HG03103 (cell line): Measurements from ENCODE around the gene TNFRSF13B.
"Not testable (repeated sequence)": the region's sequence is repeated elsewhere in the genome, so short reads cannot be mapped to it uniquely, and the experiment has no call there.

Experiments used
- ATAC-seq: cut with Tn5 transposase; IDR thresholded peaks from one replicate; pipeline ENCODE4 v1.9.1; 2021; ENCODE audit warnings: low read depth; ENCODE audit not compliant: unreplicated experiment

TNFRSF13B gene

DNA sequence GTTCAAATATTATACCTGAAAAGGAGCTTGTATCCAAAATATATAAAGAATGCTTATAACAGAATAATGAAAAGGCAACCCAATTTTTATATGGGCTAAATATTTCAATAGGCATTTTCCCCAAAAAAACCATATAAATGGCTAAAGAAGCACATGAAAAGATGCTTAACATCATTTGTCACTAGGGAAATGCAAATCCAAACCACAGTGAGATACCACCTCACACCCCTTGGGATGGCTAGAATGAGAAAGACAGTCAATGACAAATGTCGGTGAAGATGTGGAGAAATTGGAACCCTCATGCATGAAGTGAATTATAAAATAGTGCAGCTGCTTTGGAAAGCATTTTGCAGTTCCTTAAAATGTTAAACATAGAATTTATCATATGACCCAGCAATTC is 3.1 kb downstream of the TNFRSF13B start:
- ATAC-seq: no peak

DNA sequence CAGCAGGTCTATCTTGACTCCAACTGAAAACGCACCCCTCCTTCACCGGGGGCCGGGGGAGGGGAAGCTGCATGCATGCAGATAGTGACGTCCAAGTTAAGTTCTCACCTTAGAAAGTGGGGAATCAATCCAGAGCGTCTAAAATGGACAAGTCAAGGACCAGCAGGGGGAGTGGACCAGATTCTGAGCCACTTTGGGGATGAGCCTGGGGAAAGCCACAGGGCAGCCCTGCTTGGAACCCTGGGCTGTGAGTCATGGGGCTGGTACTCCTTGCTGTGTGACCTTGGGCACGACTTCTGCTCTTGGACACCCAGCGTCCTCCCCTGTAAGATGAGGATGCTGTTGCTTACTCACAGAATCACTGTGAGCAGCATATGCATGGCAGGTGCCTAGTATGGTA is 9.1 kb downstream of the TNFRSF13B start:
- no peak for ATAC-seq

DNA sequence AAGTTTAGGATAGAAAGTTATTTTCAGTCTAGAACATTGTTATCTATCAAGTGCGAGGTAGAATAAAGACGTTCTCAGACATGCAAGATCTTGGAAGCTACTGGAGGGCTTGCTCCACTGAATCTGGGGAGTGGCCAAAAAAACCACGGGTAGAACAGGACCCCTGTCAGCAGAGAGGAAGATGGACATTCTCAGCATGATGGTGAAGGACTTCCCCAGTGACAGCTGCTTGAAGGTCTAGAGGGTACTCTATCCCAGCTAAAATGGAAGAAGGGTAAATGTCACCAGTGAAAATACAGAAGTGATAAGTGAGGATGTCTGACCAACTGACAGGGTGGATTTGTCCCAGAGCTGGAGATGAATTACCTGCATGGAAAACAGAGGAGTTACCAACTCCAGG is 10.1 kb downstream of the TNFRSF13B start:
- no peak for ATAC-seq

DNA sequence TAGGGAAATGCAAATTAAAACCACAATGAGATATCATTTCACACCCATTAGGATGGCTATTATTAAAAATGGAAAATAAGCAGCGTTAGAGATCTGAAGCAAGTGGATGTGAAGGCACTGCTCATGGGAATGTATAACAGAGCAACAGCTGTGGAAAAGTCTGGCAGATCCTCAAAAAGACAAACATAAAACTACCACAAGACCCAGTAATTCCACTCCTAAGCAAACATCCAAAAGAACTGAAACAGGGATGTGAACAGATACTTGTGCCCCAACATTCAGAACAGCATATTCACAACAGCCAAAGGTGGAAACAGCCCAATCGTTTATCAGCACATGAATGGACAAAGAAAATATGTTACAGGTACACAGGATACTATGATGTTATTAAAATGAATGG is 10.9 kb downstream of the TNFRSF13B start:
- ATAC-seq: not testable (repeated sequence)

DNA sequence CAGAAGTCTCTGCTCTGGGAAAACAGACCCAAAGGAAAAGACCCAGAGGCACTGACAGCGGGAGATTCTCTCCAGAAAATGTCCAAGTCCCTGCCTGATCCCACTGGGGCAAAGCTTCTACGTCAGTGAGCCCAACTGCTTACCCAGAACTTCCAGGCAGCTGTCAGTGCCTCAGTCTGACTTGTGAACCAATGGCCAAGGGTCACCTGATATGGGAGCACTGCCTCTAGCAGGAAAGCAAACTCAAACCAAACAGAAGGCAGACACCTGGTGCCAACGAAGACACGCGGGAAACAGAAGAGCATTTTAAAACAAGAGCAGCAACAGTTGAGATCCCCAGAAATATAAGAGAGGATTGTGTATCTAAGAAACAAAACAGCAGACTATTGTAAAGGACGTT is 16.9 kb downstream of the TNFRSF13B start:
- not testable (repeated sequence) for ATAC-seq

DNA sequence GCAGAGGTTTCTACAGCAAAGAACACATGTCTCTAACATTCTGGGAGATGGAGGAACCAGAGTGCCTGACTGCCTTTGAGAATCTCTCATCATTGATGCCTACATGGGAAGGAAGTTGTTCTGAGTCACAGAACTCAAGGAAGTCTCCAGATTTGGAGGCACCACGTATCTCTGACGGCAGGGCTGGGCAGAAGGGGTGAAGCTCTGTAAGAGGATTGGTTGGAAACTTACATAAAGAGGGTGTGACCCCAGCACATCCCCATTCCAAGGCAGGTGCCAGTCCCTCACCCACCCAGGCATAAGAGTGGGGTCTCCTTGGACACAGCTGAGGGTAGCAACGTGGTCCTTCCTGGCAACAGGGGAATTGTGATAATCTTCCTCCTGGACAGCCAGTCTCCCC is 17.4 kb downstream of the TNFRSF13B start:
- ATAC-seq: no peak

DNA sequence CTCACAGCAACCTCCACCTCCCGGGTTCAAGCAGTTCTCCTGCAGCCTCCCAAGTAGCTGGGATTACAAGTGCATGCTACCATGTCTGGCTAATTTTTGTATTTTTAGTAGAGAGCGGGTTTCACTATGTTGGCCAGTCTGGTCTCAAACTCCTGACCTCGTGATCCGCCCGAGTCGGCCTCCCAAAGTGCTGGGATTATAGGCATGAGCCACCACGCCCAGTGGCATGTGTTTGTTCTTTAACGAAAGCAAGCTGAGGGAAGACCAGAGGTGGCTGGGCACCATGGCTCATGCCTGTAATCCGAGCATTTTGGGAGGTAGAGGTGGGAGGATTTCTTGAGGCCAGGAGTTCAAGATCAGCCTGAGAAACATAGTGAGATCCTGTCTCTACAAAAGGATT is 18.1 kb downstream of the TNFRSF13B start:
- ATAC-seq: no peak

DNA sequence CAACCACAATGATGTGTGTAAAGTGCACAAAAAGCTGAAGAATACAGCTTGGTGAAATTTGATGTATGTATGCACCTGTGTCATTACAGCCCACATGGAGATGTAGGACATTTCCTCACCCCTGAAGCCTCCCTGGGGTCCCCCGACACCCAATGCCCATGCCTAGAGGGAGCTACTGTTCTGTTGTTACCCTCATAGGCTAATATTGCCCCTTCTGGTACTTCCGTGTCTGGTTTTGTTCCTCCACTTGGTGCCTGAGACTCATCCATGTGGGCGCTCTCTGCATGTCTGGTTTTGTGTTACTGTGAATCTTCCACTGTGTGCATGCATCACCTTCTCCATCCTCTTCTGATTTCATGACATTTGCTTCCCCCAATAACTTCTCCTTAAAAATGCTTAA is 18.6 kb downstream of the TNFRSF13B start:
- no peak for ATAC-seq

DNA sequence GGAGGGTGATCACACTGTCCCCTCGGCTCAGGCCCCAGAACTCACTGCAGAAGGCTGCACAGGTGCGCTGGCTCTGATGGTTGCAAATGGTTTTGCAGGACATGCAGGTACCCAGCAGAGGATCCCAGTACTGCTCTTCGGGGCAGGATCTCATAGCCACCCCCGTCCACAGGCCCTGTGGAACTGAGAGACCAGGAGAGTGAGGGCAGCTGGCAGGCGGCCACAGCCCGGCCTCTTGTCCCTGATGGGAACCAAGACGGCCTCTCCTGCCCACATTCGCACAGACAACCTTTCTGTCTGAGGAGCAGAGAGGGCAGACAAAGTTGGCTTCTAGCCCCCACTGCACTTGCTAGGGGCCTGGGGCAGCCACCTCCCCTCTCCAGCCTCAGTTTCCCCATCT is 19.5 kb downstream of the TNFRSF13B start:
- ATAC-seq: no peak

DNA sequence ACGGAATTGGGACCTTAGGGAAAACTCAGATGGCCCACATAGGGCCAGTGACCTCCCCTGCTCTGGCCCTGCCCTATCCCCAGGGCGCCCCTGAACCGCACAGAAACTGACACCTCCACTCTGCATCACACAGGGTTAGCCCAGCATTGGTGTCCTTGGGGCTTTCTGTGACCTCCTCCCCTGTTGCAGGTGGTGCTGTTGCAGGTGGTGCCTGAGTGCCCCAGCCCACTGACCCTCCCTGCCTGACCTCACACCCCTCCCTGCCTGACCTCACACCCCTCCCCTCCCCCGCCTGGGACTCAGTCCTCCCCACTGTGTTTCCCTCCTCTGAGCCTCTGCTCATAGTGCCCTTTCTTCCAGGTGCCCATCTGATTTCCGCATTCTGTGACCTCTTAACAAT is 21.4 kb downstream of the TNFRSF13B start:
- no peak for ATAC-seq

DNA sequence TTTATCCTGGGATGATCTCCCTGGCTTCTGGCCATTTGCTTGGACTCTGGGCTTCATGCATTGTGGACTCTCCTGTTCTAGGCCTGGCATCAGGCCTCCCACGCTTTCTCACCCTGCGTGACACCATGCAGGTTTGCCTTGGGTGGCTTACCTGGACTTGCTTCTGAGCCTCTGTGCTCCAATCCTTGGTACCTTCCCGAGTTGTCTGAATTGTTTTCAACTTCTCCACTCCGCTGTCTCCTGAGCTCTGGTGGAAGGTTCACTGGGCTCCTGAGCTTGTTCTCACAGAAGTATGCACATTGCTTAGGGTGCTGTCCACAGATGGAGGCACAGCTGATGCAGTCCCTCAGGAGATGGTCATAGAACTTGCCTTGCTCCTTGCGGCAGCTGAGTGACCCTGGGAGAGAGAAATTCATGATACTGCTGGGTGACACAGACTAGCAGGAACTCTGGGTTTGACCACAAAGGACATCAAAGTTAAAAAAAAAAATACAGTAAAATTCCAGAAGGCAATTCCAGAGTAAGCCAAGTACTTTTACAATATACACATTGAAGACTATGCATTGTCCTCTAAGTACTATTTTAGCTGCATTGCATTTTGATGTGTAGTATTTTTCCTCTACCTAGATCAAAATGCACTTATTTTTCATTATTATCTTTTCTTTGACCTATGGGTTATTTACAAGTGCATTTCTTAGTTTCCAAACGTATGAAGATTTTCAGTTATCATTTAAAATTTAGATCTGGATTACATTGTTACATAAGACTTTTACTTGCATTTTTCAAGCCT is 23.1 kb downstream of the TNFRSF13B start:
- no peak for ATAC-seq

DNA sequence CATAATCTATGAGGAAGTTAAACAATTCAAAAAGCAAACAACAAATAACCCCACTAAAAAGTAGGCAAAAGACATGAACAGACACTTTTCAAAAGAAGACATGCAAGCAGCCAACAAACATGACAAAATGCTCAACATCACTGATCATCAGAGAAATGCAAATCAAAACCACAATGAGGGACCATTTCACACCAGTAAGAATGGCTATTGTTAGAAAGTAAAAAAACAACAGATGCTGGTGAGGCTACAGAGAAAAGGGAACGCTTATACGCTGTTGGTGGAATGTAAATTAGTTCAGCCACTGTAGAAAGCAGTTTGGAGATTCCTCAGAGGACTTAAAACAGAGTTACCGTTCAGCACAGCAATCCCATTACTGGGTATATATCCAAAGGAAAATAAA is 24.4 kb downstream of the TNFRSF13B start:
- no peak for ATAC-seq

DNA sequence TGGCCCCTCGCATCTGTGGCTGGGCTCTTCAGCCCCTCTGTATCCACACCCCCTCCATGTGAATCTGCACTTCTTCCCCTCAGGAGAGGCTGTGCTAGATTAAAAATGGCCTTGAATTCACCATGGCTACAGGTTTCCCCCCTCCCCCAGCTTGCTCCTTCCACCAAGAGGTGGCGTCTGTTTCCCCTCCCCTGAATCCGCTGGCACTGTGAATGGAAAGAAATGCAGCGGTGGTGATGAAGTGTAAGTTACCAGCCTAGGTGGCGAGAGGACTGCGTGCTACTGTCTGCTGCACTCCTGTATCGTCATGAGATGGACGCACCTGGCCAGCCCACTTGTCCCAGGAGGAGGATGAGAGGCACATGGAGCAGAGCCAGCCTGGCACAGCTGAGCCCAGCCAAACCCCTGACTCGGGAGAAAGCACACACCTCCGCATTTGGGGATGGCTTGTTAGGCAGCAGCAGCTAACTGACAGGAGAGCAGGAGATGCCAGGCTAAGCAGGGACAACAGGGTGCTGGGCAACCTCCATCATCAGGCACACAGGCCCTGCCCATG is 26.2 kb downstream of the TNFRSF13B start:
- no peak for ATAC-seq

DNA sequence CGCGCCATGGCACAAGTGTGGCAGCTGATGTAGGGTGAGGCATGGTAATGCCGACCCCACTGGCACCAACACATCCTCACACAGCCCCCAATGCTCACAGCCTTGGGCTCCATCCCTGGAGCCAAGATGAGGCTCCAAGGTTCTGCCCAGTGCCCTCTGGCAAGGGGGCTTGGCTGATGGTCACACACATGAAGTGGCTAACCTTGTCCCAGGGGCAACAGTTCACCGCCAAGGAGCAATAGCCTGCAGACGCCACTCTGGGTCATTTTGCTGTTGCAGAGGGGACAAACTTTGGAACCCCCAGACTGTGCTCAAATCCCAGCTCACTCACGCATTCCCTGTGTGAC is 26.8 kb downstream of the TNFRSF13B start:
- no peak for ATAC-seq

DNA sequence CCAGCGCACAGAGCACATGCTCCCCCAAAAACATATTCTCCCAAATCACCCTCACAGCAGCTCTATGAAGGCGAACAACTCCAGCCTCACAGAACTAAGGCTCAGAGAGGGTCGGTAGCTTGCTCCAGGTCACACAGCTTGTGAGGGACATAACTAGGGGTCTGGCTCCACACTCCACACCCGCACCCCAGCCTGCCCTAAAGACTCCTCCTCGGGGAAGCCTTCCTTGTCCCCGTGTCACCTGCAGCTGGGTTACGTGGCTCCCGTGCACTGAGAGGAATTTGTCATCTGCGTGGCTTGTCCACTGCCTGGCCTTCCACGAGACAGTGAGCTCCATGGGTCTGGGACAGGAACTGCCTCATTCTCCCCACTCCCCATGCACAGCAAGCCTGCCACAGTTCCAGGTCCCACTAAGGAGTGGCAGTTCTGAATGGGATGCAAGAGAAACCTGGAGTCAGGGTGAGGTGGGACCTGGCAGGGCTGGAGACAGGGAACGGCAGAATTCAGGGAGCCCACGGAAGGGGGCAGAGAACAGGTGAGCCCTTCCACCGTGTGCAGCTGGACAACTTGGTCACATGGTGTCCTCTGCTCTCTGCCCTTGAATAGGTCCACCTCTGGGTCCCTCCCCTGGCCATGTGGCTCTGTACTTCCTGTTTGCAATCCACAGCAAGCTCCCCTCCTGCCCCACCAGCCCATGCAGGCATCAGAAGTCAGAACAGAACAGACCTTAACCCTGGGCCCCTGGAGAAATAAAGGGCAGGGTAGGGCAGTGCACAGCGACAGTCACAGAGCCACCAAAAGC is 27.4 kb downstream of the TNFRSF13B start:
- ATAC-seq: no peak

DNA sequence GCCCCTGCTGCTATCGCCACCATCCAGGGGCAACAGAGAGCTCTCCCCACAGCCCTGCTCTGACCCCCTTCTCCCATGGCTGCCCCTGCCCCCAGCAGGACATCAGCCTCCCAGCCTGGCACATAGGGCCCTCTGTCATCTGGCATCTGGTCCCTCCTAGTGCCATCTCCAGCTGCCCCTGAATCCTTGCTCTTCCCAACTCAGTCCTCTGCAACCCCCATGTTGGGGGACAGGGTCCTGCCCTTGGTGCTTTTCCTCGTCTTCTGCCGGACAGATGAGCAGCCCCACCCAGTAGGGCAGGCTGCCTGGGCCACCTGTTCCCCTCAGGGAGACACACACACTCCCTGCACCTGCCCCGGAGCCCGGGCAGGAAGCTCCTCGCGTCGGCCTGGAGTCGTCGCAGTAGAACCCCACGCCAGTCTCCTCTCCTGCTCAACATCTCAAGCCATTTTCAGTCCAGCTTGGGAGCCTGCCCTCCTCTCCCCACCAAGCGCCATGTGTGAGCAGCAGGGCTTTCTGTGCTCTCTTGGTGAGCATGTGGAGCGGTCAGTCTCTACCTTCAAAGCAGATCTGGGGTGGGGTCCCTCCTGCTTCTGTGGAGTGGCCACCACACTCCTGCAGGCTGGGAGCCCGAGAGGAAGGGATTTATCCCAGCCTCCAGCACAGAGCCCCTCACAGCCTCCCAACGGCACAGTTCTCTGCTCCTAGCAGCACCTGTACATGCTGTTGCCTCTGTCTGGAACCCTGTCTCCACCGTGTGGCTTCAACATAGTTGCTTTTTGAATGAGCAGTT is 28.2 kb downstream of the TNFRSF13B start:
- no peak for ATAC-seq

DNA sequence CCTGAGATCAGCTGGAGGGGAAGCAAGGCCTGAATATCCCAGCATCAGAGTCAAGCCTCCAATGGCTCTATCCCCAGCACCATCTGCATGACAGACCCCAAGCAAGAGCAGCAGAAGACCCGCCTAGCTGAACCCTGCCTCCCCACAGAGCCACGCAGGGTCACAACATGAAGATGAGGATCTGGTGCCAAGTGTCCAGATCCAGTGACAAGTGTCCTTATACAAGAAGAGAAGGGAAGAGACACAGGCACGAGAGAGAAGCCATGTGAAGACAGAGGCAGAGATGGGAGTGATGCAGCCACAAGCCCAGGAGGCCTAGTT is 28.9 kb downstream of the TNFRSF13B start:
- ATAC-seq: no peak

DNA sequence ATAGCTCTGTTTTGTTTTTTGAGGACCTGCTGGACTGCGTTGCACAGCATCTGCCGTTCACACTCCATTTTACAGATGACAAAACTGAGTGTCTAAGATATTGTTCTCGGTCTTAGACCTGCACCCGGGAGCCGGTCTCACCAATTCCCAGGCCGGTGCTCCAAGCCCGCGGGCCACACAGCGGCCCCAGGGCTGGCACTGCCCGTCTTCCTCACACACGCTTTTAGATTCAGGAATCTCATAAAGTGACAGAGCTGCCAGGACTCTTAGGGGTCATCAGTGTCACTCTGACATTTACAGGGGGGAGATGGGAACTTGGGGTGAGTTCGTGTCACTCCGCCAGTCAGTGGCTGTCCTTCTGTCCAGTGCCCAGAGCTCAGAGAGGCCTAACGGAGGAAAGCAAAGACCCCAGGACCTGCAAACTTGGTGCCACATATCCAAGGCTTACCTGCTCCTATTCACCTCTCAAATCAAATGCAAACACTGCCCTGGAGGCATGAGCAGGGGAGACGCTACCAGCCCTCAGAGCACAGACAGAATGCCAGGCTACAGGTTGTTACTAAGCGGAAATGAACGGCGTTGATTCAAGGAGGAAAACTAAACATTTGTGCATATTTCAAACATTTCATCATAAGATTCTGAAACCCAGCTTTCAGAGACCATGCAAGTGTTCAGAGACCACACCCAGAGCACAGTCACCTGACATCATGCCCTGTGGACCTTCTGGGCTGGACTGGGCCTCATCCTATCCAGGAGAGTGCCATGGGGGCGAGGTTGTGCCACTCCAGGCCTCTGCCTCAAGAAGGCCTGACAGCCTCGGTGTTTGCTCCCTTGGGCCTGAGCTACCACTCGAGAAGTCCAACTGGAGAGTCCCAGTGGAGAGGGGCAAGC is 29.5 kb downstream of the TNFRSF13B start:
- no peak for ATAC-seq

DNA sequence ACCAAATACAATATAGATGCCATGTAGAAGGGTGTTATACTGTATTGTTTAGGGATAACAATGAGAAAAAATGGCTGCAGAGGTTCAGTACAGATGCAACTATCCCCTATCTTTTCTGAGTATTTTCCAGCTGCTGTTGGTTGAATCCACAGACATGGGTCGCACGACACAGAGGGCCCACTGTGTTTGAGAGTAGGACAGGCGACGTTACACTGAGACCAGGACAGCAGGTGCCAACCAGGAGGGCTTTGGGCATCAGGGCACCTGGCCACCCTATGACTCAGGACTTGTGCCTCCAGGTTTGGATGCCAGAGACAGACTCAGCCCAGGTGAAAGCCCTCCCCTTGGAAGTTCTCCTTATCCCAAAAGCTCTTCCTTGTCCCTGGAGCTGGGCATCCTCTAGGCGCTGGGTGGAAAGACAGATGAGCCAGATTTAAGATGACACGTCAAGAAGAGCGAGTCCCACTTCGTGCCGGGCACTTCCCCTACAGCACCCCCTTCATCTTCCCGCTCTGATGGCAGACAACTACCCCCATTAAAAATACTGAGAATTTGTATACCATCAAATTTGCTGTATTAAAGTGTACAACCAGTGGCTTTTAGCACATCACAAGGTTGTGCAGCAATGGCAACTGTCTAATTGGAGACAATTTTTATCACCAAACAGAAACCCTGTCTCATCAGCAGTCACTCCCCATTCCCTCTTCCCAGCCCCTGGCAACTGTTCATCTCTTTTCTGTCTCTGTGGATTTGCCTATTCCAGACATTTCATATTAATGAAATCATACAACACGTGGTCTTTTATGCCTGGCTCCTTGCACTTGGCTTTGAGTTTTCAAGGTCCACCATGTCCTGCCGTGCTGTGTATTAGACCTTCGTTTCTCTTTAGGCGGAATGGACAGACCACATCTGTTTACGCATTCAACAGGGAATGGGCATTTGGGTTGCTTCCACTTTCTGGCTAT is 30.6 kb downstream of the TNFRSF13B start:
- no peak for ATAC-seq
